GM04503 (cell line): ENCODE measurements around the gene AFF2.

Source experiments
- DNase-seq: peaks from one replicate; pipeline ENCODE4 v3.0.0-alpha.2; 2012; ENCODE audit warnings: low read depth

Gene AFF2

DNA sequence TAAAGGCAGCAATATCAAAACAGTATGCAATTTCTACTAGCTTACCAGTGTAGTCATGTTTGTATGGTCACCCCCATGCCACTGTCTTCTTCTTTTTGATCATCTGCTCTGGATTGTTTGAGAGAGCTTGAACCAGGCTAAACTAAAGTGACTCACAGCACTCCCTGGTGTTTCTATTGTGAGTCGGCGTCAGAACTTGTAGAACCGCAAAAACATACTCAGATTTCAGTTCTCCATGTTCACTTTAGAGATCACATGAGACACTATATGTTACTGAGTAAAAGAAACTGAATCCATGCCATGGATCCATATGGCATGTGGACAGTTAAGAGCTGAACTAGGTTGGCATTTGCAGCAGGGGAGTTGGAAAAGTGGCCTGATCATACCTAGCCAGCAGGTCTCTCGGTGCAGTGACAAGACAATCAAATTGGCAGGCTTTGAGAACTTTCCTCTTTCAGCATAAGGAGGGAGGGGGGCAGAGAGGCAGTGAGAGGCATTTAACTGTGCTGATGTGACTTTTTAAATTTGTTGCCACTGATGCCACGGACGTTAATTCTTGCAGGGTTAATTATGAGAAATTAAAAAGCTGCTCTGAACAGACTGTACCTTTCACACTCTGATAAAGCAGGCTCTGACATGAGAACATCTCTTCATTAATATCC is 88.4 kb downstream of the AFF2 start:
- DNase-seq = no peak

DNA sequence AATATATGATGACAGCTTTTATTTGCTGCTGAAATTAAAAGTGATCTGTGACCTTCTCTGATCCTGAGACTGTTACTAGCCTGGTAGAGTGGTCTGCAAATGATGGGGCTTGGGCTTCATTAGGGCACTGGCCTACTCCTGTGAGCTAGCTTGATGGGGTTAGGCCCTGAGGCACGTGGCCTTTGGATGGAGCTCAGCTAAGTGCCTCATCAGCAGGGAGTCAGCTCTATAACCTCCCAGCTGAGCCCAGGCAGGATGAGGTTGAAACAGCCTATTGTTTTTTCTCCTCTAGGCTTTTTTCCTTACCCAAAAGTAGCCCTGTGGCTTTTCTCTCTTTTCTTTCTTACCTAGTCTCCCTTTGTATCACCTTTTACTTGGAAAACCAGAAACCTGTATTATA is 92.2 kb downstream of the AFF2 start:
- DNase-seq = no peak

DNA sequence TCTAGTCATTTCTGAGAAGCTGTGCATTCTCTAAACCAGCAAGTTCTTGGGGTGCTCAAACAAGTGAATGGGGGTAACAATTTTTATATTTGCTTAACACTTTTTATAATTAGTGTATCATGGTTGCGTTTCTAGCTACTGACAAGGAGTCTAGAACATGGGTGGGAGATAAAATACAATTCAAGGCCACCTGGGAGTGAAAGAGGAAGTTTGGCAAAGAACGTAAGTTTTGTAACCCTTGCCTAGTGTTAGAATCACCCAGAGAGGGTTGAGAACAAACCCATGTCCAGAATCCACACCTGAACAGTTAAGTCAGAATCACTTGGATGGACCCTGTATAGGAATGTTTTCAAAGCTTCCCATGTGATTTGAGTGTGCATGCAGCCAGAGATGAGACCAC is 92.7 kb downstream of the AFF2 start:
- no peak for DNase-seq

DNA sequence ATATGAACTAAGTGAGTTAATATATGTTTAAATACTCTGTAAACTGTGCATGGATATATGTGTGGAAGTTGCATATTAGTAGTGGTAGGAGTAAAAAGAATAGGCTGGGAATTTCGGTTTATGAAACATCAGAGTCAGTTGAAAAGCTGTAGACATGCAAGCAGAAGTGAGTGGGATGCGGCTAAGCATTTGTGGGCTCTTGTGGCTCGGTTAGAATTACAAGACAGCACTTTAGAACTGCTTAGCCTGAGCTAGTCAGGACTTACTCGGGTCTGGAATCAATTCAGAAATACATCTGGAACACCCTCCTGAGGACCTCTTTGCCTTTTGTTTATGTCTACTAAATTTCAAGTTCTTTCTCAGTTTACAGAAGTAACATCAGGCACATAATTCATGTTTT is 93.6 kb downstream of the AFF2 start:
- DNase-seq = no peak

DNA sequence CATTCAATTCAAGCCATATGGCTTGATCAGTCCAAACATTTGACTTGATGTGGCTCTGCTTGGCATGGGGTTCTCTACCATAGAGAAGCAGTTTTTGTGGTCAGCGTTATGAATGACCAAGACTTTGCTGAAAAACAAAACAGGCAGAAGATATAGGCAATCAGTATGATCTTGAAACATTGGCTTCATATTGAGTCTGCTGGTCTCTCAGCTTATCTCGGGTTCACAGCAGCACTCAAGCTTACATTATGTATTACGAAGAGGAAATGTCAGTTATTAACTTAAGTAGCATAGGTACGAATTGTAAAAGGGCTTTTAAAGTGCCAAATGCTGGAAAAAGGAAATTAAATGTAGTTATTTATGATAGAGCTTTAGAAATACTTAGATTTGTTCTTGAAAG is 99.0 kb downstream of the AFF2 start:
- no peak for DNase-seq

DNA sequence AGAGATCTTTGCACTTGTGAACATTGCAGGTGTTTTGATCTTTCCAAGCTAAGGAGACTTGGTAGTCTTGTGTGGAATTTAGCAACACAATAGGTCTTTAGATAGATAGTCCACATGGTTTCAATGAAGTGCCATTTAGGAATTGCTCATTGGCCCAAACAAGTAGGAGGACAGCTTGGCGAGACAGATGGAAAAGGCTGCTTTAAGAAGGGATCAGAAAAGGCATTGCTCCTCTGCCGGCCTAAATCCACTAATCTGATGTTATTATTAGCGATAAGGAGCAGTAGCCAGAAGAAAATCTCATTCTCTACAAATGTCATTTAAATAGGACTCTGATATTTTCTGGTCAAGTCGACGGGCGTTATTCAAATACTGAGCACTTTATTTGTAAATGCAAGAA is 99.7 kb downstream of the AFF2 start:
- no peak for DNase-seq

DNA sequence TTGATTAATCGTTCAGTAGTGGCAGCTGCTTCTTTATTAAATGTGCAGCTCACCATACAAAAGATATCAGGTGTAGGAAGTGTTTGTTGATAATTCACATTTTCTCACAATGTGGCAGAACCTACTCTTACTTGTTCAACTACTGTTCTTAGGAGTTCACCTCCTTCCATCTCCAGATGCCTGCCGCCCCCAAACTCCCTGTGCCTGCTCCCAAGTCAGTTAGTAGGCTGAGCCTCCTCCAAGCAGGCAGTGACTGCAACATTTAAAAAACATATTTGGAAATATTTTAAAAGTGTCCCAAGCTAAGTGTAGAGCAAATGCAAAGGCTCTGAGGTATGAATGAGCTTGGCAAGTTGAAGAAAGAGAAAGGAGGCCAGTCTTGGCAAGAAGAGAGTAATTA is 100.2 kb downstream of the AFF2 start:
- no peak for DNase-seq

DNA sequence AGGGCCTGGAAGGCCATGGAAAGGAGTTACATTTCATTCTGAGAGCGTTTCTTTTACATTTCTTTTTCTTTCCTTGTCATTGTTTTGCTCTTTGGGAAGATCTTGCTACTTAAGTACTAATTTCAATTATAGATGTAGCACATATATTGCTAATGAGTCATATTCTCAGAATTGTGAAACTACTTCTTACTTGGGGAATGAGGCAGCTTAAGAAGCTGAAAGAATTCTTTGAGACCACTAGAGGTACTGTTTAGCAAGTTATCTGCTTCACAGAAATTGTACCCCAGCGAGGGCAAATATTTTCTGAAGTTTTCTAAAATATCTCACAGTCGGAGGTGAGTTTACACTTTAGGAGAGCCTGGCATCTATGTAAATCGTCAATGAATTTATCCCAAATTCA is 100.6 kb downstream of the AFF2 start:
- DNase-seq = peak; percentile 12

DNA sequence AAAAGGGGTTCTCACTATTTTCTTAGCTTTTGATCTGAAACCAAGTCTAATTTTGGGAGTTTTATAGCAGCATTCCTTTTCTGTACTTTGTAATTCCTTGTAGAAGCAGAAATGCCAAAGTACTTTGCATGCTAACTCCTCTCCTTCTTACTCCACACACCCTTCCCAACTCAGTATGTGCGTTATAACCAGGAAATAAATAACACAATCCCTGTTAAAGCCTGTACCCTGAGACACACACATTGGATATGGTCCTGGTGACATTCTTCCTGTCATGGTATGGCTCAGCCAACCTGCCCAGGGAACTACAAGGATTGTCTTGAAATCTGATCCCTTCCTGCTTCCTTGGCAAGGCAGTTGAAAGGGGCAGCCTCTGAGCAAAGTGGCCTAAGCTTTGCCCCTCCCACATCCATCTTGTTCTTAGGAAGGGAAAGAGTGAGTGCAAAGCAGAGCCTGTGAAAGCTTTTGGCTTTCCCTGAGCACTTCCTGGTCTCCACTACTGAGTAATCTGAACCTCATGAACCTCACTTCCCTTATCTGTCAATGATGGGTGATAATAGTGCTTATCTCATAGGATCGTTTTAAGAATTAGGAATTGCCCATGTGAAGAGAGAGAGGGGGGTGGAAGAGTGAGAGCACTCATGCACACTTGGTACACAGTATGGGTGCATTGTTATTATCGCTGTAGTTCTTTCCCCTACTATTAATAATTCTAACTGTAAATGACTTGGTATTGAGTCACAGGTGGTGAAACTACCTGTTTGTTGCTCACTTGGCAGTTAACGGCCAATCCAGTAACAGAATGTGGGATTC is 109.3 kb downstream of the AFF2 start:
- DNase-seq = no peak

DNA sequence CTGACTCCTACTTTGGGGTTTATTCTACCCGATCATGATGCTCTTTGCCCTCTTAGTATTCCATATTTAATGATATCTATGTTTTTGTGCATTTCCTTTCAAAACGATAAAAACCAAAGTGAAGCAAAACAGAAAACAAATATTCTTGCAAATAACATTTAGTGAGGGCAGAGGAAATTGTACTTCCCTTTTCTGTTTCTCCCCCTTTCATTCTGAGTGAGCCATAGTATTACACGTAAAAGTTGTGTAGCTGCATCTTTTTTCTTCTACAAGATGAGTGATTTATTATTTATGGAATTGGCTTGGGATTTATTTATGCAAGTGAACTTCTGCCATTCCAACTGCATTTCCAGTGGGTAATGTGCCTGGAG is 109.9 kb downstream of the AFF2 start:
- DNase-seq = no peak

DNA sequence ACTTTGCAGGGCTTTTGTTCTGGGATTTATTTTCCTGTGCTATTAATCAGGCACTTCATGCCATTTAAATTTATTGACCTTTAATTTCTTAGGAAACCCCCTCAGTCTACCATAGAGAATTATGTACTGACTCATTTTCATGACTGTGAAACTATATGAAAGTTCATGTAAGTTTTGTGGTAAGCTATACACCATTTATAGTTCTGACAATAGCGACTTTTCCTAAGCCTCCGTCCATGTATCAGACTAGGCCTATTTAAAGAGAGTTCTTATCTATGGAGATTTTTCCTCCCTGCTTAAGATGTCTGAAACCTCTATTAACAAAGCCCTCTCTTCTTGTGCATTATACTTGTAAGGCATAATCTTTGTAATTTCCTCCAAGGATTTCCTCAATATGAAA is 111.6 kb downstream of the AFF2 start:
- no peak for DNase-seq

DNA sequence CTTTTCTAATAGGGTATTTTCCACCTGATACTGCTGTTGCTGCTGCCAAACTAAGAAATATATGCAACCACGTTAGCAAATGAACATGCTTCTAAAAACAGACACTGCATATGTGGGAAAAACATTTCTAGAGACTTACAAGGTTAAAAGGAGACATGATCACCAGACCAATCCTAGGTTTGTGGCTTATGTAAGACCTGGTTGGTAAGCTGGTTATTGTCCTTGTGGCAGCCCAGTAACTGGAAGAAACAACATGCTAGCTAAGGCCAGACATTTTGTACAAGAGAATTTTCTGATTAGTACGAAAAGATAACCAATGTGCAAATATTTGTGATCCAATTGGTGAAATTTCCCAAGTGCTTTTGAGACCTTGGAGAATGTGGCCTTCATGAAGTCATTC is 112.0 kb downstream of the AFF2 start:
- no peak for DNase-seq

DNA sequence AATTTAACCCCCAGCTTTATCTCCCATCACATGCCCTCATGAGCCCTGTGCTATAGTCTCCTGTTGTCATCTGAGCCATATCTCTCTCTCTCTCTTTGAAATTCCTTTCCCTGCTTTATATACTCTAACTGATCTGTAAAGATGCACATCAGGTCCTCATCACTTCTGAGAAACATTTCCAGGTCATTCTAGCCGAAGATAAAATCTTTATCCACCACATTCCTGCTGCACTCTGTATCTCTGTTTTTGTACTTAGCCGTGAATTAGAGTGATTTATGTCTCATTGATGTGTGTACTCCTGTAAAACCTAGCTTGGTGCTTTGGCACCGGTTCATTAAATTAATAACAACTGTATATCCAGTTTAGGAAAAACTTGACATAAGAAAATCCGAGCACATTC is 113.2 kb downstream of the AFF2 start:
- no peak for DNase-seq

DNA sequence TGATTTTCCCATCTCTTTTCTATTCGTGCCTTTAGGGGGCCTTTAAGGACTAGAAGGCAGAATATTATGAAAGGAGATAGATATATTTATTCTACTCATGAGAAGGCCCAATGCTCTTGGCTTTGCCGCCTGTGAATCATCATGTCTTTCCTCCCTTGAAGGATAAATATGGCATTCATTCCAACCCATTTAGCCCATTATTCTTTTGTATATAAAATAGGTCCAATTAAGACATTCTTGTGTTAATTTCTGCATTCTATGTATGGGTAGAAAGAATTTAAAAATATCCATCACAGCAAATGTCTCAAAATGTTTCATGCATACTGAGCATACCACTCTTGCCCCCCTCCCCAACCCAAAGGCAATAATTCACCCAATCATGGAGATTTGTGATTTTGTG is 115.1 kb downstream of the AFF2 start:
- no peak for DNase-seq

DNA sequence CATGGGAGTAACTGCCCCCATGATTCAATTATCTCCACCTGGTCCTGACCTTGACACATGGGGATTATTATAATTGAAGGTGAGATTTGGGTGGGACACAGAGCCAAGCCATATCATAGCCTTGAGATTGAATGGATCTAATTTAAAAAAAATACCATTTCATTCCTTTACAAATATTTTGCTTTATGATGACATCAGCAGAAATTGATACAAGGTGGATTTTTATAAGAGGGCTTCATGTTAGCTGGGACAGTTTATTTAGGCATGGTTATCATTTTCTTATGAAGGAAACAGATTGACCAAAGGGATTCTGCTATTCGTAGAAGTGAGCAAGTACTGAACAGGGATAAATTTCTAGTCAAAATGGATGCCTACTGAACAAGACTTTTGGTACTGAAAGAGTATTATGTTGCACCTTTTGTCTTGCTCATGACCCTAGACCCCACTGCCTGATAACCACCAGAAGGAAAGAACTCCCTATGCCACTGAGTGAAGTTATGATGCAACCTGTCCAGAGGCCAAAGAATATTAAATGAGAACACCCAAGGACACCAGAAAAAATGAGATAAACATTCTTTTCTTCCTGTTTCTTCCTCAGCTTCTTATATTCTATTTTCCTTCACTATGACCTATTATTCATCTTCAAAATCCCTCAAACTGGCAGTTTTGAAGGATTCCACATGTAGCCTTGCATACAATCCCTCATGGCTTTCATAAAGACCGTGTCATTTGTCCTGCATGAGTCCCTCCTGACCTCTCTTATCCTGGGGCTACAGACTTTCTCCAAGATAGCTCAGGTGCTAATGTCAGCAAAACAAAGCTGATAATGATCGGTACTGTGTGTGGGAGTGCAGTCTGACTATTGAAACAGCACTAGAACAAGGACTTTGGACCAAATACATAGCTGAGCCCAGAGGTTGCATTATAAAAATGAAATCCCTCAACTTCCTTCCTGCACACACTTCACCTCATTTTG is 118.3 kb downstream of the AFF2 start:
- no peak for DNase-seq

DNA sequence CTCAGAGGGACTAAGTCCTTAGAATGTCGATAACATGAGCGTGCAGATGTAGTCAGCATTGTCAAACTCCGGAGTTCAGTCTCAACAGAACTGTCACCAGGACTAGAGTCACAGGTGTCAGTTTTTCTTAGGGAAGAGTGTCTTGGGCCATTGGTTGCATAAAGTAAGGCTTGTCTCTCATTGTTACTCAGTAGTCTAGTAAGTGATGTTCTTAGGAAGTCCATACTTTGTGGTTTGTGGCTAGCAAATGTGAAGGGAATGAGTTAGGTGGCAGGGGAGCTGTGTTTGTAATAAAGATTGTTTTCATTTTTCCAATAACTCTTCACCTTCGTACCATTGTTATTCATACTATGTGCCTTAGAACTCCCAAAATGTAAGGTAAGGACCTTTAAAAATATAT is 119.6 kb downstream of the AFF2 start:
- peak; percentile 1 for DNase-seq

DNA sequence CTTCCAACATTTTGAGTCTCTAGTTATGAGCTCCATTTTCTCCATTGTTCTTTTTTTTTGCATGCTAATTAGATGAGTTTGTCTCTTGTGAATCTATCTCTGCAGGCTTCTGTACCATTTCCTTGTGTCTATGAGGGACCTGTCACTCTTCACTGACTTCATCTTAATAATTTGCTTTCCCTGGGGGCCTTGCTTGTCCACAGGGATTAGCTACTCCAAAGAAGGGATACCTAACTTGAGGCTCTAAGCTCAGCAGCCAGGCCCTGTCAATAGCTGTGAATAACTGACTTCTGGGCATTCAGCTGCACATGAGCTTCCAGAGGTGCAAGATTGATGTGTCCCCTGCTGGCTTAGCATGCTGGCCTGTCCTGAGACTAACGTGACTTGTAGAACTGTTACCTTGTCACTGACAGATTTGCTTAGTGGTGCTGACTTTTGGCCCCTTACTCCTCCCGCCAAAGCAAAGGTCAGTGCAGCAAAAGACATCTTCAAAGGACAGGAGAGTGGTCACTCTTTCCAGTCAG is 124.6 kb downstream of the AFF2 start:
- DNase-seq = no peak

DNA sequence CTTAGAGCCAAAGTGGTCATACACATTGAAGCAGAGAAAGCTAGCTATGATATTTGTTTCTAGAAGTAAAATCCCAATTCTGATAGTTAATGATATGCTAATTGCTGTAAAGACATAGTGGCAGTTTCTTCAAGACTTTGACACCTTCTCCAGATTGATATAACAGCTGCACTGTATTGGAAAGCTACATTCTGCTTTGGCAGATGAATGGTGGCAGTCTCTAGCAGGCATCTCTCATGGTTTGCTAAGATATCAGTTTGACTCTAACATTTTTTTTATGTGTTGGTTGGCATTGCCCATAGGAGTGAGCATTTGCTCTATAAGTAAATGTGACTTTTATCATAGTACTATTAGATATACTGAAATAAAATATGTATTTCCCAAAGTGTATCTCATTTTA is 128.2 kb downstream of the AFF2 start:
- DNase-seq = no peak

DNA sequence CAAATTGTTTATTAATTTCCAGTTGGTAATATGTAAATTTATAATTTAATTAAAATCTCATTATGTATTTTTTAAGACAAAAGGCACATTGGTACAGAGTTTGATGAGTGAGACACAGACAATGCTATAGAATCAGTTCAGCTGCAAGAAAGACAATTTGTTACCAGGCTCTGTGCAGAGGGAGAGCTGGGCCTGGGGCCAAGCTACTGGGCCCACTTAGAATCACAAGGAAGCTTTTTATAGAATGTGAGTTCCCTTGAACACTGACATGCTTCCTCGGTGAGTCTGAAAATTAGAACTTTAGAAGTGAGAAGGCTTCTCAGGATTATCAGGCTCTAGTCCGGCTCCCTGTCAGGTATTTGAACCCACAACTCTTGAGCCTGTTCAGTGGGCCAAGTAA is 129.0 kb downstream of the AFF2 start:
- DNase-seq = no peak

DNA sequence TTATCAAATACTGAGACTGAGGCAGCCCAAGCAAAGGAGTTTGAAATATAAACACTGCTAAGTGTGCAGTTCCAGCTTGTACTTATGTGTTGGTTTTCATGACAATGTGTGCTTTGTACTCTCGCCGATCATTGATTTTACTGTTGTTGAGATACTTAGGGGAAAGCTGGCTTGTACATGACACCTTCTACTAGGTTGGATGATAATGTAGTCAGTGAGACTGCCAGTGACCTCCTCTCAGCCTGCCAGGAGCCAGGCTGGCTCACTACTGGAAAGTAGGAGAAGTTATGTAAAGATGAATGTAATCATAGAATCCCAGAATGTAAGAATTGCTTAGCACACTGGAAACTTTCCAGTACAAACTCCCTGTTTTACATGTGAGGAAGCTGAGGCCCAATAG is 132.0 kb downstream of the AFF2 start:
- DNase-seq = no peak

DNA sequence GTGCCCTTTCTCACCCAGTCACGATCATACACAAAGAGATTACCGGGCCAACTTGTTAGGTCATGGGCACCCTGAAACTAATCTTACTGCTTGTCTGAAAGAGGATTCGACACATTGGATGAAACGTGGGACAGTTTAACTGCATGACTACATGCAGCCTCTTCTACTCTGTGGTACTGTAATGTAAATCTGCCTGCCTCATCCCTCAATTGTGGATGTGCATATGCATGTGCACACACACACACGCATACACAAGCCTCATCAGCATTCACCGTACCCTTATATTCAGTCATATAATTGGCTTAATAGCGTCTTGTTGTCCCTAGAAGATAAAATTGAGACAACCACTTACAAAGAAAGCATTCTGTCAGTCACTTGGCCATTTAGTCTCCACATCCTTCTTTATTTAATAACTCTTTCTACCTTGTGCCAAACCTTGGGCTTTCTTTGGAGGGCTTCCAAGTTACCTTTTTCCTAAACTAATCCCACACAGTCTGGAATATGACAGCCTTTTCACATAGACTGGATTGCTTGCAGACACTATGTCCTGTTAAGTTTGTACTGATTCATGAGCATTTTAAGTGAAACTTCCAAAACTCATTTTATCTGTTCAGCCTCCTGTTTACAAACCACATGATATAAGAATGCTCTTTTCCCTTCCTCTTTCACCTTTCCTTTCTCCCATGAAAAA is 132.9 kb downstream of the AFF2 start:
- DNase-seq = no peak

DNA sequence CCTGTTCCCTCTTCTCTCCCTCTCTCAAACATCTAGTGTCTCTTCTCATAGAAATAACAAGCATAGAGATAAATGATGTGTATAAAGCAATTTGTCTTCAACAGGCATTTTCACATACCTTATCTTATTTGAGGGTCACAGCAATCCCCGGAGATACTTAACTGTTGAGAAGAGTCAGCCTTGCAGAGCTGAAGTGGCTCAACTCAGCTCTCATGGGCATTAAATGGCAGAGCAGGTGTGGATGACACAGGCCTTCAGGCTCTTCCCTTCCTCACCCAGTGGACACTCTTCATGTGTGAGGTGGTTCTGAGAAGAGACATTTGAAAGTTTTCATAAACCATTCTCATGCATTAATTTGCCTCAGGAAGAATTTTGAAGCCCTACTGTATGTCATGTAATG is 134.2 kb downstream of the AFF2 start:
- DNase-seq = no peak
